Esophagus squamous epithelium (tissue), 4 donors: ENCODE results near the gene MCM5.

ENCODE experiments used
- POLR2A ChIP-seq, 4 donors: fragments of 450-650 bp; IDR thresholded peaks; one replicate each; pipeline ENCODE4 v1.6.1; 2017; ENCODE audit warnings: antibody characterized with exemption in 4 of 4, mild to moderate bottlenecking in 4 of 4, moderate library complexity in 3 of 4
- TF ChIP-seq, protein P1 (sequence below), 6 experiments: fragments of 450-650 bp in 4 of 6; fragments of 200-600 bp in 2 of 6; sonication (generic) in 2 of 6; IDR thresholded peaks; one replicate each; pipeline ENCODE4 v1.5.1; 2016 to 2019; ENCODE audit warnings: antibody characterized with exemption in 6 of 6, mild to moderate bottlenecking in 4 of 6, moderate library complexity in 4 of 6

DNA sequence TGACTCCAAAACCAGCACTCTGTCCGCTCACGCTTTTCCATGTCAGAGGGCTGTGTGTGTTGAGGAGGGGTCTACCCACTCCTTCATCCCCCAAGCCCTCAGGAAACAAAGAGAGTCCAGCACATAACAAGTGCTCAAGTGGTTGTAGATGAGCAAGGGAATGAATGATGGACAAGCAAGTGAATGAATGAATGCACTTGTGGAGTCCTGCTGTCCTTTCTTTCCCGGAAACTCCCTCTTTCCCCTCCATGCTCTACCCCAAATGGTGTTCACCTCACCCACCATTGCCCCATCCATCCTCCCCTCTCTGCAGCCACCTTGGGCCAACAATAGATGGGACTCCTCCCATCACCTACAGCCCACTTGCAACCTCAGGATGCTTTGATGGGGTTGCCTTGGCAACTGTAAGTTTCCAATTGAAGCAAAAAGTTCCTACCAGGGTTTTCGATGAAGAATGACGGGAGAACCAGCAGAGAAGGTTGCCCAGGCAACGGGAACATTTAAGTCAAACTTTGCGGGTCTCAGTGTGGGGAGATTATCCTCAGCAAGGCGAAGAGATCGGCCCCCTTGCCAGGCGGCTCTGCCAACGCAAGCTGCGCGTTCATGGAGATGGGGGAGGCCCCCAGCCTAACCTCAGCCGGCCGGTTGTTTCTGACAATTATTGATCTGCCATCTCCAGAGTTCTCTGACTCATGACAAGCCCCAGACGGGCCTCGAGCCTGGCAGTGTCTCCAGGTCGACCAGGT is 51.1 kb downstream of the MCM5 start:
- no peak for TF ChIP-seq POLR2A (IDR thresholded peaks at IDR 0.05)
- TF ChIP-seq, protein P1, sequence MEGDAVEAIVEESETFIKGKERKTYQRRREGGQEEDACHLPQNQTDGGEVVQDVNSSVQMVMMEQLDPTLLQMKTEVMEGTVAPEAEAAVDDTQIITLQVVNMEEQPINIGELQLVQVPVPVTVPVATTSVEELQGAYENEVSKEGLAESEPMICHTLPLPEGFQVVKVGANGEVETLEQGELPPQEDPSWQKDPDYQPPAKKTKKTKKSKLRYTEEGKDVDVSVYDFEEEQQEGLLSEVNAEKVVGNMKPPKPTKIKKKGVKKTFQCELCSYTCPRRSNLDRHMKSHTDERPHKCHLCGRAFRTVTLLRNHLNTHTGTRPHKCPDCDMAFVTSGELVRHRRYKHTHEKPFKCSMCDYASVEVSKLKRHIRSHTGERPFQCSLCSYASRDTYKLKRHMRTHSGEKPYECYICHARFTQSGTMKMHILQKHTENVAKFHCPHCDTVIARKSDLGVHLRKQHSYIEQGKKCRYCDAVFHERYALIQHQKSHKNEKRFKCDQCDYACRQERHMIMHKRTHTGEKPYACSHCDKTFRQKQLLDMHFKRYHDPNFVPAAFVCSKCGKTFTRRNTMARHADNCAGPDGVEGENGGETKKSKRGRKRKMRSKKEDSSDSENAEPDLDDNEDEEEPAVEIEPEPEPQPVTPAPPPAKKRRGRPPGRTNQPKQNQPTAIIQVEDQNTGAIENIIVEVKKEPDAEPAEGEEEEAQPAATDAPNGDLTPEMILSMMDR (IDR thresholded peaks at IDR 0.05), result no peak
